ENCODE measurements around the gene SUFU.

DNA sequence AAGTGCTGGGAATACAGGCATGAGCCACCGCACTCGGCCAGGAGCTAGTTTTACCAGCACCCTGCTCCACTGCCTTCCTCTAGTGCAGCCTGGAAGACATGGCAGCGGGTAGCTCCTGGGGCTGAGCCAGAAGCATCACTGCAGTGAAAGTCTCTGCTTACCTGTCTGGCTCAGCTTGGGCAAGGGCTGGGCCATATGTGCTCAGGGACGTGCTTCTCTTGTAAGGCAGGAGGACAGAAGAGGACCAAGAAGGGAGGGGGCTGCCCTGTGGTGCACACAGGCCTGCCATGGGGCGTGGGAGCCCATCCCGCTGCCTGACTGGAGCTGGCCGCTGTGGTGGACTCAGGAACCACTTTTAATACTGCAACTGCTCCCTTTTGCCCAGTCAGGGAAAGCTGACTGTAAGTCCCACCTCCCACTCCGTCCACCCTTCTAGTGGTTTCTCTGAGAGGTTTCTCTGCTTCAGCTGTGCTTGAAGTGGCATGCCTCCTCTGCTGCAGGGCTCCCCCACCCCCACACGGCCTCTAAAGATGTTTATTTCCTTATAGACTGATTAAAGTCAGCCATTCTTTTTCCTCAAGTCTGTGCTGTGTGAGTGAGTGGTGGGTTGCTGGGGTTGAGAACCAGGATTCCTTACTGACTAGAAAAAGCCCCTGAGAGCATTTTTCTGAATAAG is 27.2 kb upstream of the SUFU start:
- no peak for TF ChIP-seq CEBPB (IDR thresholded peaks at IDR 0.05; ENCODE audit: low read depth, low read length)
- TF ChIP-seq, protein P1, sequence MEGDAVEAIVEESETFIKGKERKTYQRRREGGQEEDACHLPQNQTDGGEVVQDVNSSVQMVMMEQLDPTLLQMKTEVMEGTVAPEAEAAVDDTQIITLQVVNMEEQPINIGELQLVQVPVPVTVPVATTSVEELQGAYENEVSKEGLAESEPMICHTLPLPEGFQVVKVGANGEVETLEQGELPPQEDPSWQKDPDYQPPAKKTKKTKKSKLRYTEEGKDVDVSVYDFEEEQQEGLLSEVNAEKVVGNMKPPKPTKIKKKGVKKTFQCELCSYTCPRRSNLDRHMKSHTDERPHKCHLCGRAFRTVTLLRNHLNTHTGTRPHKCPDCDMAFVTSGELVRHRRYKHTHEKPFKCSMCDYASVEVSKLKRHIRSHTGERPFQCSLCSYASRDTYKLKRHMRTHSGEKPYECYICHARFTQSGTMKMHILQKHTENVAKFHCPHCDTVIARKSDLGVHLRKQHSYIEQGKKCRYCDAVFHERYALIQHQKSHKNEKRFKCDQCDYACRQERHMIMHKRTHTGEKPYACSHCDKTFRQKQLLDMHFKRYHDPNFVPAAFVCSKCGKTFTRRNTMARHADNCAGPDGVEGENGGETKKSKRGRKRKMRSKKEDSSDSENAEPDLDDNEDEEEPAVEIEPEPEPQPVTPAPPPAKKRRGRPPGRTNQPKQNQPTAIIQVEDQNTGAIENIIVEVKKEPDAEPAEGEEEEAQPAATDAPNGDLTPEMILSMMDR (conservative IDR thresholded peaks at IDR 0.05; ENCODE audit: low read depth, low read length) = no peak

Measured in IMR-90 (cell line).